K562 (cell line): ENCODE measurements around the gene PDE6B. TPM values are rescaled to one million over a fixed set of nuclear protein-coding genes. Genes with fewer than 3 reads are reported as not detected.

Experiments used
- ATAC-seq: fragments of 200-7000 bp; cut with Tn5 transposase; 3 replicates; pipeline ENCODE4 v1.9.1; 2020; ENCODE audit warnings: moderate library complexity
- BruUV-seq: library from RNA; stranded (reverse); fragments of 400-500 nt; replicated peaks from 2 replicates; lab custom pipeline; 2021; lab: Mats Ljungman, UMichigan
- CTCF ChIA-PET: fragments of 300-600 bp; formaldehyde crosslinking; extraction: SDS; loops from one replicate; lab custom pipeline; 2021; ENCODE audit warnings: low intra/inter-chr PET ratio; lab: Yijun Ruan, JAX
- POLR2A ChIA-PET: fragments of 300-600, 350-650 bp; sonication (Branson Sonifier 250); formaldehyde crosslinking; extraction: SDS; loops from one replicate; lab custom pipeline; 2021; ENCODE audit warnings: antibody characterized with exemption, inconsistent platforms; lab: Yijun Ruan, JAX
- DNase-seq, 4 experiments: peaks; one replicate each; pipeline versions ENCODE4 v3.0.0 to v3.0.0-alpha.2; 2011 to 2018; ENCODE audit warnings: low spot score in 3 of 4, mixed read lengths in 3 of 4; ENCODE audit errors: extremely low read depth in 1 of 4
- FAIRE-seq: peaks from 2 replicates; lab custom pipeline; 2011; peaks lifted over from hg19 to GRCh38; lab: Jason Lieb, UNC
- H2AFZ ChIP-seq: 2 replicates; pipeline ENCODE4 v1.6.0; 2011; ENCODE audit warnings: low read depth, low read length, control low read depth, inconsistent platforms
- H3K27ac ChIP-seq: fragments of 200-600 bp; 3 replicates; pipeline ENCODE4 v1.8.0; 2011; ENCODE audit warnings: low read depth, mild to moderate bottlenecking, control low read depth, inconsistent platforms, low read length, moderate library complexity, mixed read lengths; ENCODE audit errors: extremely low read depth
- H3K27me3 ChIP-seq, 2 experiments: fragments of 300-600 bp in 1 of 2; 2 replicates in 1 of 2; 3 replicates in 1 of 2; pipeline versions ENCODE4 v1.6.0 to v1.8.0; 2011; ENCODE audit warnings: inconsistent platforms in 2 of 2, low read length in 2 of 2, mild to moderate bottlenecking in 1 of 2, mixed read lengths in 1 of 2, moderate library complexity in 1 of 2; ENCODE audit not compliant: control insufficient read depth in 2 of 2, insufficient read depth in 2 of 2
- H3K36me3 ChIP-seq: fragments of 300-600 bp; 3 replicates; pipeline ENCODE4 v1.8.0; 2011; ENCODE audit warnings: mild to moderate bottlenecking, low read length, inconsistent platforms; ENCODE audit not compliant: control insufficient read depth, insufficient read depth
- H3K4me1 ChIP-seq, 2 experiments: fragments of 200-600 bp in 1 of 2; replicated peaks in 1 of 2; 2 replicates in 1 of 2; 3 replicates in 1 of 2; pipeline versions ENCODE4 v1.5.1 to v1.8.0; 2011; ENCODE audit warnings: inconsistent platforms in 2 of 2, low read length in 2 of 2, mild to moderate bottlenecking in 1 of 2, mixed read lengths in 1 of 2, moderate library complexity in 1 of 2; ENCODE audit not compliant: control insufficient read depth in 2 of 2, insufficient read depth in 2 of 2
- H3K4me2 ChIP-seq: 2 replicates; pipeline ENCODE4 v1.6.1; 2011; ENCODE audit warnings: low read length, control low read depth, inconsistent platforms, mixed read lengths; ENCODE audit not compliant: insufficient read depth
- H3K4me3 ChIP-seq: fragments of 200-600 bp; sonication (generic), shearing (Covaris generic); 2 replicates; pipeline ENCODE4 v1.5.1; 2016; ENCODE audit warnings: control low read depth, inconsistent platforms
- H3K79me2 ChIP-seq: fragments of 200-600 bp; 3 replicates; pipeline ENCODE4 v1.8.0; 2011; ENCODE audit warnings: low read length, inconsistent platforms; ENCODE audit not compliant: control insufficient read depth, insufficient read depth
- H3K9ac ChIP-seq, 2 experiments: 2 replicates each; pipeline versions ENCODE4 v1.6.0 to v1.6.1; 2011; ENCODE audit warnings: low read depth in 2 of 2, low read length in 2 of 2, control low read depth in 1 of 2, inconsistent platforms in 1 of 2, mild to moderate bottlenecking in 1 of 2, mixed read lengths in 1 of 2; ENCODE audit not compliant: insufficient read depth in 1 of 2
- H3K9me1 ChIP-seq: one replicate; pipeline ENCODE4 v1.6.0; 2011; ENCODE audit warnings: inconsistent platforms, mild to moderate bottlenecking, low read length, moderate library complexity; ENCODE audit not compliant: control insufficient read depth, insufficient read depth
- H3K9me3 ChIP-seq: replicated peaks from 2 replicates; pipeline ENCODE4 v1.5.1; 2011; ENCODE audit warnings: low read depth, low read length, inconsistent platforms; ENCODE audit not compliant: control insufficient read depth, insufficient read depth
- H4K20me1 ChIP-seq: replicated peaks from 2 replicates; pipeline ENCODE4 v1.6.1; 2011; ENCODE audit warnings: low read length, inconsistent platforms, mixed read lengths; ENCODE audit not compliant: control insufficient read depth, insufficient read depth
- CBFA2T3 ChIP-seq: fragments of 450-650 bp; IDR thresholded peaks from 2 replicates; pipeline ENCODE4 v1.6.1; 2017
- HDGF ChIP-seq: fragments of 450-650 bp; IDR thresholded peaks from 2 replicates; pipeline ENCODE4 v1.6.1; 2016
- PHB ChIP-seq: fragments of 250-450 bp; sonication (Bioruptor Pico); IDR thresholded peaks from 2 replicates; pipeline ENCODE4 v1.5.0; 2021
- USF1 ChIP-seq: sonication (generic); formaldehyde crosslinking; IDR thresholded peaks from 2 replicates; pipeline ENCODE4 v1.9.0; 2022; ENCODE audit warnings: mild to moderate bottlenecking, missing genetic modification reagents
- WHSC1 ChIP-seq: IDR thresholded peaks from one replicate; pipeline ENCODE4 v1.6.1; 2012; ENCODE audit warnings: low read length, control low read depth, inconsistent platforms
- ZNF253 ChIP-seq: fragments of 250-450 bp; sonication (Bioruptor Pico); conservative IDR thresholded peaks from 2 replicates; pipeline ENCODE4 v1.6.1; 2021; ENCODE audit warnings: mild to moderate bottlenecking
- WGBS: fragments of 100-300 bp; shearing (Covaris generic); methylation state at CpG from one replicate; pipeline ENCODE4 v1.1.6; 2016; ENCODE audit warnings: low coverage, mixed read lengths; ENCODE audit not compliant: insufficient coverage; ENCODE audit errors: missing lambda C conversion rate; 5-methylcytosine and 5-hydroxymethylcytosine counted together
- in situ Hi-C: fragments of 300-500 bp; cut with MboI; formaldehyde crosslinking; loops from 4 replicates; pipeline ENCODE4 v1.15.0; 2018; ENCODE audit warnings: inconsistent platforms, mixed read lengths
- intact Hi-C: fragments of 100-400 bp; cut with micrococcal nuclease; formaldehyde crosslinking; loops from 2 replicates; pipeline ENCODE4 v1.14.2; 2022
- polyA plus RNA-seq, 8 experiments: library from polyadenylated mRNA; depleted of rRNA in 4 of 8; stranded (reverse) in 5 of 8; unstranded in 3 of 8; fragments of >200 nt; fragmentation: Nextera tagmentation in 2 of 8; fragmentation: Illumina TruSeq in 1 of 8; extraction: Ambion mirVana in 2 of 8; extraction: Trizol in 1 of 8; gene quantifications; 2 replicates each; pipeline versions ENCODE4 v1.2.1 to v1.2.3, GENCODE V29; 2011 to 2014; ENCODE audit warnings: inconsistent platforms in 1 of 8, missing spikeins in 1 of 8
- total RNA-seq, 7 experiments: library from RNA; depleted of rRNA in 6 of 7; stranded (reverse); fragments of >200 nt in 6 of 7; fragmentation: Illumina TruSeq in 2 of 7; extraction: Trizol in 2 of 7; gene quantifications; 2 replicates each; pipeline versions ENCODE4 v1.2.1 to v1.2.3, GENCODE V29; 2011 to 2021; ENCODE audit warnings: low replicate concordance in 1 of 7

PDE6B gene
- total and polyA plus RNA-seq, 9 of the 15 experiments (the other 6 are each of a cell fraction or from before 2014, with no cell fraction given): 0.04 TPM; not detected in 8

GRCh38 chr4:622996-623913 lies 2.1 kb upstream of the PDE6B start:
- 23% methylated on average over 16 of the region's 24 CpGs for WGBS
- Histone ChIP-seq H3K36me3 (no peaks in the 10 kb centered on the region), H3K9me1 (no peaks in the 10 kb centered on the region), H3K9ac (no peak overlapping the region), H3K4me1 (peaks cover 0 to 21% of the 10 kb centered on the region in 2 experiments; a peak in 2 of 5 replicates), H4K20me1 (no peaks in the 10 kb centered on the region), H3K4me3 (no peak overlapping the region), H3K27ac (no peak overlapping the region), H3K27me3 (peaks cover 23 to 64% of the 10 kb centered on the region in 2 experiments), H3K4me2 (no peak overlapping the region), H2AFZ (no peak overlapping the region), H3K9me3 (no peaks in the 10 kb centered on the region), H3K79me2 (no peaks in the 10 kb centered on the region)
- TF ChIP-seq PHB (CRISPR knock-in tag) (no peak), CBFA2T3 (no peak), HDGF (no peak), USF1 (no peak), WHSC1 (no peak), ZNF253 (no peak)
- intact Hi-C loops: no loop called here
- no peak for ATAC-seq
- CTCF ChIA-PET: no interaction called here
- POLR2A ChIA-PET: no interaction called here
- DNase-seq: no peak
- no peak for FAIRE-seq
- no TSS peak for BruUV-seq
- in situ Hi-C loops: no loop called here
